GM23338 (cell line): ENCODE results near the gene TYRO3. TPM values are rescaled to one million over a fixed set of nuclear protein-coding genes. Genes with fewer than 3 reads are reported as not detected.

ENCODE experiments used
- ATAC-seq: fragments of 200-7000 bp; cut with Tn5 transposase; 3 replicates; pipeline ENCODE4 v1.9.1; 2020
- DNase-seq: peaks from one replicate; pipeline ENCODE4 v3.0.0-alpha.2; 2015; ENCODE audit warnings: low spot score
- H2AFZ ChIP-seq: fragments of 200-600 bp; sonication (generic); 2 replicates; pipeline ENCODE4 v1.8.0; 2016; ENCODE audit warnings: antibody characterized with exemption, mild to moderate bottlenecking, moderate library complexity
- H3F3A ChIP-seq: fragments of 200-600 bp; sonication (generic); replicated peaks from 2 replicates; pipeline ENCODE4 v1.8.0; 2017; ENCODE audit warnings: antibody characterized with exemption, mixed run types, low read depth
- H3K27ac ChIP-seq: fragments of 200-600 bp; sonication (generic); 2 replicates; pipeline ENCODE4 v1.6.1; 2016; ENCODE audit warnings: low read depth
- H3K27me3 ChIP-seq: fragments of 200-600 bp; sonication (generic); 2 replicates; pipeline ENCODE4 v1.8.0; 2016; ENCODE audit warnings: mild to moderate bottlenecking, mixed run types, moderate library complexity; ENCODE audit not compliant: insufficient read depth
- H3K36me3 ChIP-seq: fragments of 200-600 bp; sonication (generic); 2 replicates; pipeline ENCODE4 v1.8.0; 2016; ENCODE audit warnings: mild to moderate bottlenecking; ENCODE audit not compliant: insufficient read depth
- H3K4me1 ChIP-seq: fragments of 200-600 bp; sonication (generic); 2 replicates; pipeline ENCODE4 v1.8.0; 2016; ENCODE audit warnings: mild to moderate bottlenecking, moderate library complexity; ENCODE audit not compliant: insufficient read depth
- H3K4me2 ChIP-seq: fragments of 200-600 bp; sonication (generic); 2 replicates; pipeline ENCODE4 v1.7.1; 2017; ENCODE audit warnings: mixed run types
- H3K4me3 ChIP-seq: fragments of 200-600 bp; sonication (generic); 2 replicates; pipeline ENCODE4 v1.6.1; 2016; ENCODE audit warnings: mixed run types
- H3K79me2 ChIP-seq: fragments of 200-600 bp; sonication (generic); replicated peaks from 2 replicates; pipeline ENCODE4 v1.8.0; 2017; ENCODE audit warnings: mild to moderate bottlenecking; ENCODE audit not compliant: insufficient read depth
- H3K9me2 ChIP-seq: fragments of 200-600 bp; sonication (generic); 2 replicates; pipeline ENCODE4 v1.8.0; 2017; ENCODE audit not compliant: insufficient read depth
- H4K20me1 ChIP-seq: fragments of 200-600 bp; sonication (generic); replicated peaks from 2 replicates; pipeline ENCODE4 v1.8.0; 2017; ENCODE audit warnings: mild to moderate bottlenecking; ENCODE audit not compliant: insufficient read depth
- H3K27ac Mint-ChIP-seq: 2 replicates; pipeline ENCODE4 v1.8.0; 2020; ENCODE audit warnings: inconsistent platforms, mild to moderate bottlenecking, moderate library complexity, mixed read lengths
- H3K27me3 Mint-ChIP-seq: 3 replicates; pipeline ENCODE4 v1.8.0; 2022; ENCODE audit warnings: low read depth, mild to moderate bottlenecking, moderate library complexity, mixed read lengths, inconsistent platforms; ENCODE audit not compliant: insufficient read depth, poor library complexity
- H3K36me3 Mint-ChIP-seq: 3 replicates; pipeline ENCODE4 v1.8.0; 2021; ENCODE audit warnings: low read depth, mild to moderate bottlenecking, inconsistent platforms, moderate library complexity, mixed read lengths
- H3K4me1 Mint-ChIP-seq: 3 replicates; pipeline ENCODE4 v1.8.0; 2020; ENCODE audit warnings: mild to moderate bottlenecking, inconsistent platforms, mixed read lengths
- H3K4me3 Mint-ChIP-seq: 3 replicates; pipeline ENCODE4 v1.8.0; 2021; ENCODE audit warnings: moderate library complexity, mild to moderate bottlenecking, inconsistent platforms, mixed read lengths
- H3K9me3 Mint-ChIP-seq: 3 replicates; pipeline ENCODE4 v1.8.0; 2020; ENCODE audit warnings: moderate library complexity, mild to moderate bottlenecking, inconsistent platforms, mixed read lengths
- CREB1 ChIP-seq: fragments of 250-450 bp; sonication (Bioruptor Pico); IDR thresholded peaks from 2 replicates; pipeline ENCODE4 v1.5.0; 2020; ENCODE audit warnings: low read depth, mild to moderate bottlenecking, moderate library complexity
- CTCF ChIP-seq, 2 experiments: fragments of 200-600 bp in 1 of 2; sonication (generic) in 1 of 2; conservative IDR thresholded peaks; 2 replicates each; pipeline versions ENCODE4 v1.5.1 to v1.6.1; 2016 to 2017; ENCODE audit warnings: antibody characterized with exemption in 2 of 2, low read depth in 2 of 2, mild to moderate bottlenecking in 2 of 2, moderate library complexity in 1 of 2
- POLR2AphosphoS5 ChIP-seq: IDR thresholded peaks from 2 replicates; pipeline ENCODE4 v1.6.1; 2016; ENCODE audit warnings: antibody characterized with exemption, low read depth
- ZNF114 ChIP-seq: fragments of 250-450 bp; sonication (Bioruptor Pico); IDR thresholded peaks from 2 replicates; pipeline ENCODE4 v1.5.0; 2020; ENCODE audit warnings: mild to moderate bottlenecking, moderate library complexity
- ZNF331 ChIP-seq: fragments of 250-450 bp; sonication (Bioruptor Pico); IDR thresholded peaks from 2 replicates; pipeline ENCODE4 v1.5.0; 2020; ENCODE audit warnings: low read depth, mild to moderate bottlenecking, moderate library complexity
- polyA plus RNA-seq: library from polyadenylated mRNA; unstranded; fragments of >200 nt; fragmentation: Nextera tagmentation; extraction: Ambion mirVana; gene quantifications from 2 replicates; pipeline ENCODE4 v1.2.1, GENCODE V29; 2016
- total RNA-seq: library from RNA; depleted of rRNA; stranded (reverse); fragments of >200 nt; shearing (Covaris generic); gene quantifications from 2 replicates; pipeline ENCODE4 v1.2.3, GENCODE V29; 2014
- TF ChIP-seq, protein P1 (sequence below): fragments of 250-450 bp; sonication (Bioruptor Pico); IDR thresholded peaks from 2 replicates; pipeline ENCODE4 v1.5.0; 2020; ENCODE audit warnings: mild to moderate bottlenecking, moderate library complexity

Gene TYRO3
- total and polyA plus RNA-seq, 2 experiments from 2014 or later = 32.6 to 61.0 TPM

DNA sequence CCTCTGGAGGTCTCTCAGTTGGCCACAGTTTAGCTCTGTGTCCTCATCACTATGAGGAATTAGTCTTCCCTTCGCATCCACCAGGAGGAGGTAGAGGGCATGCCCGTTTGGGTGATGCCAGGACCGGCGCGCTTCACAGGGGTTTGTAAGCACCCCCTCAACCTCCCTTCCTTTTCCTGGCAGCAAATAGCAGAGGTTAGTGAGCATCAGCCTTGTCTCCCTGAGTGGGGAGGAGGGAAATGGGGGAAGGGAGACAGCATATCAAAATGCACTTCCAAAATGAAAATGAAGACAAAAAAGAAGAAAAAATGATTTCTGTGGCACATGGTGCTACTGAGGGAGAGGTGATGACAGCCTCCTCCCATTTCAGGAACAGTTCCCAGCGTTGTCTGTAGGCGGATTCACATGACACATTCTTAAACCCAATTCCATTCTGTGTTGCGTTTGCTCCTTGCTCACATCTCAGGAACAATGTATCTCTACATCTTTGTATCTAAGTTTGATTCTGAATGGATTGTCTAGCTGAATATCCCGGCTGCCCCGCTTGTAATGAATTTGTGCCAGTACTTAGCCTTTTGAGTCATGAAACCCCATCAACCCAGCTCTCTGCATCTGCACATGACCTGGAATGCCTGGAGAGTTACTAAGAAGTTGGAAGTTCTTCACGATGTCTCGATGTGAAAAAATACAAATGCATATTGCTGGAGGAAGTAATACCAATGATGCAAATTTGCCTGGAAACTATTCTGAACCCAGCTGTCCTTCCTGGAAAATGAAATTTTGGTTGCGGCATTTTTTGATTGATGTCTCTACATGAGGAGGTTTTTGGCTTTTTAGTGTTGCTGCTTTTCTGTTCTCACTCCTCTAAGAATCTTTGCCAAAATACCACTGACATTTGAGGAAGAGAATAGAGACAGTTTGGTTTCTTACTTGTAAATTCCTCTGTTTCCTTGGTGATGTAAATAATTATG is 45.2 kb downstream of the TYRO3 start (continued):
- TF ChIP-seq, protein P1, sequence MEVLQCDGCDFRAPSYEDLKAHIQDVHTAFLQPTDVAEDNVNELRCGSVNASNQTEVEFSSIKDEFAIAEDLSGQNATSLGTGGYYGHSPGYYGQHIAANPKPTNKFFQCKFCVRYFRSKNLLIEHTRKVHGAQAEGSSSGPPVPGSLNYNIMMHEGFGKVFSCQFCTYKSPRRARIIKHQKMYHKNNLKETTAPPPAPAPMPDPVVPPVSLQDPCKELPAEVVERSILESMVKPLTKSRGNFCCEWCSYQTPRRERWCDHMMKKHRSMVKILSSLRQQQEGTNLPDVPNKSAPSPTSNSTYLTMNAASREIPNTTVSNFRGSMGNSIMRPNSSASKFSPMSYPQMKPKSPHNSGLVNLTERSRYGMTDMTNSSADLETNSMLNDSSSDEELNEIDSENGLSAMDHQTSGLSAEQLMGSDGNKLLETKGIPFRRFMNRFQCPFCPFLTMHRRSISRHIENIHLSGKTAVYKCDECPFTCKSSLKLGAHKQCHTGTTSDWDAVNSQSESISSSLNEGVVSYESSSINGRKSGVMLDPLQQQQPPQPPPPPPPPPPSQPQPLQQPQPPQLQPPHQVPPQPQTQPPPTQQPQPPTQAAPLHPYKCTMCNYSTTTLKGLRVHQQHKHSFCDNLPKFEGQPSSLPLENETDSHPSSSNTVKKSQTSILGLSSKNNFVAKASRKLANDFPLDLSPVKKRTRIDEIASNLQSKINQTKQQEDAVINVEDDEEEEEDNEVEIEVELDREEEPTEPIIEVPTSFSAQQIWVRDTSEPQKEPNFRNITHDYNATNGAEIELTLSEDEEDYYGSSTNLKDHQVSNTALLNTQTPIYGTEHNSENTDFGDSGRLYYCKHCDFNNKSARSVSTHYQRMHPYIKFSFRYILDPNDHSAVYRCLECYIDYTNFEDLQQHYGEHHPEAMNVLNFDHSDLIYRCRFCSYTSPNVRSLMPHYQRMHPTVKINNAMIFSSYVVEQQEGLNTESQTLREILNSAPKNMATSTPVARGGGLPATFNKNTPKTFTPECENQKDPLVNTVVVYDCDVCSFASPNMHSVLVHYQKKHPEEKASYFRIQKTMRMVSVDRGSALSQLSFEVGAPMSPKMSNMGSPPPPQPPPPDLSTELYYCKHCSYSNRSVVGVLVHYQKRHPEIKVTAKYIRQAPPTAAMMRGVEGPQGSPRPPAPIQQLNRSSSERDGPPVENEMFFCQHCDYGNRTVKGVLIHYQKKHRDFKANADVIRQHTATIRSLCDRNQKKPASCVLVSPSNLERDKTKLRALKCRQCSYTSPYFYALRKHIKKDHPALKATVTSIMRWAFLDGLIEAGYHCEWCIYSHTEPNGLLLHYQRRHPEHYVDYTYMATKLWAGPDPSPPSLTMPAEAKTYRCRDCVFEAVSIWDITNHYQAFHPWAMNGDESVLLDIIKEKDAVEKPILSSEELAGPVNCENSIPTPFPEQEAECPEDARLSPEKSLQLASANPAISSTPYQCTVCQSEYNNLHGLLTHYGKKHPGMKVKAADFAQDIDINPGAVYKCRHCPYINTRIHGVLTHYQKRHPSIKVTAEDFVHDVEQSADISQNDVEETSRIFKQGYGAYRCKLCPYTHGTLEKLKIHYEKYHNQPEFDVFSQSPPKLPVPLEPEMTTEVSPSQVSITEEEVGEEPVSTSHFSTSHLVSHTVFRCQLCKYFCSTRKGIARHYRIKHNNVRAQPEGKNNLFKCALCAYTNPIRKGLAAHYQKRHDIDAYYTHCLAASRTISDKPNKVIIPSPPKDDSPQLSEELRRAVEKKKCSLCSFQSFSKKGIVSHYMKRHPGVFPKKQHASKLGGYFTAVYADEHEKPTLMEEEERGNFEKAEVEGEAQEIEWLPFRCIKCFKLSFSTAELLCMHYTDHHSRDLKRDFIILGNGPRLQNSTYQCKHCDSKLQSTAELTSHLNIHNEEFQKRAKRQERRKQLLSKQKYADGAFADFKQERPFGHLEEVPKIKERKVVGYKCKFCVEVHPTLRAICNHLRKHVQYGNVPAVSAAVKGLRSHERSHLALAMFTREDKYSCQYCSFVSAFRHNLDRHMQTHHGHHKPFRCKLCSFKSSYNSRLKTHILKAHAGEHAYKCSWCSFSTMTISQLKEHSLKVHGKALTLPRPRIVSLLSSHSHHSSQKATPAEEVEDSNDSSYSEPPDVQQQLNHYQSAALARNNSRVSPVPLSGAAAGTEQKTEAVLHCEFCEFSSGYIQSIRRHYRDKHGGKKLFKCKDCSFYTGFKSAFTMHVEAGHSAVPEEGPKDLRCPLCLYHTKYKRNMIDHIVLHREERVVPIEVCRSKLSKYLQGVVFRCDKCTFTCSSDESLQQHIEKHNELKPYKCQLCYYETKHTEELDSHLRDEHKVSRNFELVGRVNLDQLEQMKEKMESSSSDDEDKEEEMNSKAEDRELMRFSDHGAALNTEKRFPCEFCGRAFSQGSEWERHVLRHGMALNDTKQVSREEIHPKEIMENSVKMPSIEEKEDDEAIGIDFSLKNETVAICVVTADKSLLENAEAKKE (CRISPR knock-in tag) = no peak

DNA sequence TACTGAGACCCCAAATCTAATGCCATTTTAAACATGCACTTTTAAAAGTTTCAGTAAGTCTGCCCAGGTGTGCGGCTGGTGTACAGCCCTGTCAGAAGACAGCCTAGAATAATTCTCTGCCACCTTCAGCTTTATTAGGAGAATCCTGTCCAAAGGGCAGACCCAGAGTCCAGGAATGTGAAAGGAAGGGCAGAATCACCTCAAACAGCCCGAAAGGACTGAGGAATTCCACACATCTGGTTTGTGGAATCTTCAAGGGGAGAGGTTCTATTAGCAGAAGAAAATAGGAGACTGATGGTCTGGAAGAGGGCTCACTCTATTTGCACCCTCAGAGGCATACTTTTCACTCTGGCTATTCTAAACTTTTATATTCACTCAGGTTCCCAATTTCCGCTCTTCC is 46.6 kb downstream of the TYRO3 start:
- peaks cover 8% of the 10 kb centered on the region; the same call in 2 of the 3 replicates for H3K4me1 Mint-ChIP-seq
- Histone ChIP-seq H3K79me2 (no peaks in the 10 kb centered on the region), H2AFZ (no peak overlapping the region), H4K20me1 (no peaks in the 10 kb centered on the region), H3K4me1 (no peaks in the 10 kb centered on the region), H3K27ac (no peak overlapping the region), H3K4me3 (no peak overlapping the region), H3K36me3 (no peaks in the 10 kb centered on the region), H3K9me2 (no peaks in the 10 kb centered on the region), H3K4me2 (no peak overlapping the region), H3F3A (no peaks in the 10 kb centered on the region), H3K27me3 (no peaks in the 10 kb centered on the region)
- H3K27ac Mint-ChIP-seq = no peak overlapping the region
- H3K27me3 Mint-ChIP-seq = peaks cover 7% of the 10 kb centered on the region
- H3K9me3 Mint-ChIP-seq = peaks cover 3% of the 10 kb centered on the region; the same call in 1 of the 3 replicates
- DNase-seq (no peak), ATAC-seq (no peak)
- no peak overlapping the region for H3K4me3 Mint-ChIP-seq
- no peaks in the 10 kb centered on the region for H3K36me3 Mint-ChIP-seq
- TF ChIP-seq CTCF (conservative IDR thresholded peaks at IDR 0.05; ENCODE audit: low read depth in 2 of 2) (no peak), POLR2AphosphoS5 (no peak), ZNF331 (no peak), ZNF114 (CRISPR knock-in tag) (no peak), CREB1 (CRISPR knock-in tag) (no peak)
- TF ChIP-seq, protein P1 (CRISPR knock-in tag) = no peak
